CD8-positive, alpha-beta memory T cell (primary cell): ENCODE data around the gene IQSEC1. TPM values are rescaled to one million over a fixed set of nuclear protein-coding genes. Genes with fewer than 3 reads are reported as not detected.

Experiments used
- CTCF ChIA-PET: fragments of 350-600 bp; sonication (Branson Sonifier 250); formaldehyde crosslinking; loops from one replicate; lab custom pipeline; 2021; ENCODE audit warnings: antibody characterized with exemption; lab: Charles Lee
- POLR2A ChIA-PET: fragments of 350-600 bp; sonication (Branson Sonifier 250); formaldehyde crosslinking; loops from one replicate; lab custom pipeline; 2021; ENCODE audit warnings: antibody characterized with exemption; lab: Charles Lee
- DNase-seq, 5 donors: peaks; one replicate each; pipeline versions ENCODE4 v3.0.0 to v3.0.0-alpha.2; 2020 to 2022; ENCODE audit warnings: mixed read lengths in 1 of 5
- H3K27ac ChIP-seq: one replicate; pipeline ENCODE4 v1.7.0; 2013; ENCODE audit warnings: low read depth, mild to moderate bottlenecking, low read length, moderate library complexity
- H3K27me3 ChIP-seq: 2 replicates; pipeline ENCODE4 v1.7.0; 2013; ENCODE audit warnings: low read length, mild to moderate bottlenecking; ENCODE audit not compliant: insufficient read depth, poor library complexity, severe bottlenecking
- H3K36me3 ChIP-seq: 2 replicates; pipeline ENCODE4 v1.7.0; 2013; ENCODE audit warnings: mild to moderate bottlenecking, low read length, moderate library complexity; ENCODE audit not compliant: insufficient read depth
- H3K4me1 ChIP-seq: 2 replicates; pipeline ENCODE4 v1.7.0; 2013; ENCODE audit warnings: mild to moderate bottlenecking, low read length, moderate library complexity; ENCODE audit not compliant: insufficient read depth
- H3K4me3 ChIP-seq: 2 replicates; pipeline ENCODE4 v1.7.0; 2013; ENCODE audit warnings: mild to moderate bottlenecking, low read length
- H3K9me3 ChIP-seq: 2 replicates; pipeline ENCODE4 v1.7.0; 2013; ENCODE audit warnings: mild to moderate bottlenecking, low read length
- H3K27ac Mint-ChIP-seq, 8 donors: one replicate each; pipeline ENCODE4 v1.8.0; 2020 to 2021; ENCODE audit warnings: mixed read lengths in 8 of 8, mild to moderate bottlenecking in 6 of 8, inconsistent platforms in 3 of 8, moderate library complexity in 3 of 8
- H3K27me3 Mint-ChIP-seq, 2 donors: one replicate each; pipeline ENCODE4 v1.8.0; 2020 to 2021; ENCODE audit warnings: mixed read lengths in 2 of 2, mild to moderate bottlenecking in 1 of 2, moderate library complexity in 1 of 2
- H3K36me3 Mint-ChIP-seq, 3 donors: one replicate each; pipeline ENCODE4 v1.8.0; 2020 to 2021; ENCODE audit warnings: mixed read lengths in 3 of 3, inconsistent platforms in 1 of 3, mild to moderate bottlenecking in 1 of 3
- H3K4me1 Mint-ChIP-seq, 3 donors: one replicate each; pipeline ENCODE4 v1.8.0; 2020 to 2021; ENCODE audit warnings: mixed read lengths in 3 of 3, inconsistent platforms in 1 of 3, mild to moderate bottlenecking in 1 of 3
- H3K4me3 Mint-ChIP-seq, 7 donors: one replicate each; pipeline ENCODE4 v1.8.0; 2020 to 2021; ENCODE audit warnings: mixed read lengths in 7 of 7, mild to moderate bottlenecking in 6 of 7, moderate library complexity in 4 of 7, inconsistent platforms in 2 of 7
- H3K9me3 Mint-ChIP-seq, 5 donors: one replicate each; pipeline ENCODE4 v1.8.0; 2020 to 2022; ENCODE audit warnings: mixed read lengths in 5 of 5, mild to moderate bottlenecking in 3 of 5, moderate library complexity in 2 of 5, inconsistent platforms in 1 of 5
- polyA plus RNA-seq: library from polyadenylated mRNA; unstranded; fragments of 300-500 nt; fragmentation: Illumina TruSeq; gene quantifications from one replicate; pipeline ENCODE4 v1.2.3, GENCODE V29; 2021
- total RNA-seq, 2 experiments: library from RNA; stranded (reverse); gene quantifications; one replicate each; pipeline ENCODE4 v1.2.3, GENCODE V29; 2021

The IQSEC1 gene
- total and polyA plus RNA-seq, 3 experiments from 2014 or later: 18.5 to 33.7 (median 19.8) TPM

DNA sequence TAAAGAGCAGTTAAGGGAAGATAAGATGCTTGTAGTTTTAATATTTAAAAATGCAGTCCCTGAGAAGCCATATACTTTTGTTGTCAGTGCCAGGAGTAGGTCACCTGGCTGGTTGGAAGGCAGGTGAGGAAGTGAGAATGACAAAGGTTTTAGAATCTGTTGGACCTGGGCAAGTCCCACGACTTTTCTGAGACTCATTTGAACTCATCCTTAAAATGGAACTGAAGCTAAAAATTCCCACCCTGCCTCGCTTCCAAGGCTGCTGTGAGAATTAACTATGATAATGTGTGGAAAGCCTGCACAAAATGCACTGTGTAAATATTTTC, 77.1 kb downstream of the IQSEC1 start:
- Histone ChIP-seq H3K27me3 (no peaks in the 10 kb centered on the region), H3K4me3 (no peak overlapping the region), H3K36me3 (peaks cover 5% of the 10 kb centered on the region), H3K9me3 (no peaks in the 10 kb centered on the region), H3K4me1 (peaks cover 49% of the 10 kb centered on the region), H3K27ac (no peak overlapping the region)
- no peaks in the 10 kb centered on the region for H3K27me3 Mint-ChIP-seq
- peaks cover 10 to 52% (median 17%) of the 10 kb centered on the region in 3 donors for H3K36me3 Mint-ChIP-seq
- peaks cover 47 to 73% (median 60%) of the 10 kb centered on the region in 3 donors for H3K4me1 Mint-ChIP-seq
- H3K9me3 Mint-ChIP-seq: no peaks in the 10 kb centered on the region
- ChIA-PET CTCF (interaction anchor here (0.7 to 10.0 kb wide), 5 partner anchors 13 to 218 kb away, joined by 3 to 134 read pairs (median 4); partner anchors contain the start of gene RPL32), POLR2A (interaction anchor here (3.7 kb wide), 1 partner anchor 17 kb away, joined by 26 read pairs; no protein-coding TSS in a partner anchor)
- H3K4me3 Mint-ChIP-seq: peak overlapping the region in 2 of 7 donors; percentile 7 to 72
- H3K27ac Mint-ChIP-seq: peak overlapping the region; percentile 19 to 99 (median 88)
- DNase-seq: no peak

DNA sequence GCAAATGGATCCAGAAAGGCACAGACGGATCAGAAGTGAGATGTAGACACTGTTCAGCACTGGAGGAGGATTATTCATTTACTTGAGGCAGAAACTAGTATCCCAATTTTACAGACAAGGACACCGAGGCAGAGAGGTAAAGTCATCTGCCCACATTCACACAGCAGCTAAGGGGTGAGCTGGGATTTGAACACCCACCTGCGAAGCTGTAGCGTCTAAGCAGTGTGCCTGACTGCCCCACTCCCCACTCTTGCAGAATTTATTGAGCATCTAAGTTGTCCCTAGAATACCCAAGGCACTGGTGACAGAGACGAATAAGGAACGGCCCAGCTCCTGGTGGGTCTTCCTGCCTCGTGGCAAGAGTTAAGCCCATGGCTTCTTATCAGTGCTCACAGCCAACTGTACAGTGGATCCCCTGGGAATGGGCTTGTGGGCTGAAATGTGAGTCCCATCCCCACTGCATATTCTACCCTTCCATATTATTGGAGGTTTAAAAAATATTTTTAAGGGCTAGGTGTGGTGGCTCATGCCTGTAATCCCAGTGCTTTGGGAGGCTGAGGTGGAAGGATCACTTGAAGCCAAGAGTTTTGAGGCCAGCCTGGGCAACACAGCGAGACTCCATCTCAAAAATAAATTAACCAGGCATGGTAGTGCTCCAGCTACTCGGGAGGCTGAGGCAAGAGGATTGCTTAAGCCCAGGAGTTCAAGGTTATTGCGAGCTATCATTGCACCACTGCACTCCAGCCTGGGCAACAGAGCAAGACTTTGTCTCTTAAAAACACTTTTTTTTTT, 77.6 kb downstream of the IQSEC1 start:
- Mint-ChIP-seq H3K9me3 (no peaks in the 10 kb centered on the region), H3K4me1 (peaks cover 49 to 77% (median 63%) of the 10 kb centered on the region in 3 donors), H3K27ac (peak overlapping the region; percentile 82 to 99 (median 97)), H3K4me3 (peak overlapping the region; percentile 91 to 97 (median 95)), H3K36me3 (peaks cover 10 to 54% (median 17%) of the 10 kb centered on the region in 3 donors), H3K27me3 (no peaks in the 10 kb centered on the region)
- peak in 1 of 5 donors; percentile 38 for DNase-seq
- peaks cover 4% of the 10 kb centered on the region for H3K36me3 ChIP-seq
- peak overlapping the region; percentile 78 for H3K27ac ChIP-seq
- POLR2A ChIA-PET: interaction anchor here (1.1 to 3.7 kb wide), 4 partner anchors 14 to 29 kb away, joined by 3 to 26 read pairs (median 6); no protein-coding TSS in a partner anchor
- H3K27me3 ChIP-seq: no peaks in the 10 kb centered on the region
- CTCF ChIA-PET: interaction anchor here (0.6 to 10.0 kb wide), 18 partner anchors 10 to 1548 kb away, joined by 3 to 134 read pairs (median 4); no protein-coding TSS in a partner anchor
- peak overlapping the region; percentile 93 for H3K4me3 ChIP-seq
- no peaks in the 10 kb centered on the region for H3K9me3 ChIP-seq
- peaks cover 49% of the 10 kb centered on the region for H3K4me1 ChIP-seq

DNA sequence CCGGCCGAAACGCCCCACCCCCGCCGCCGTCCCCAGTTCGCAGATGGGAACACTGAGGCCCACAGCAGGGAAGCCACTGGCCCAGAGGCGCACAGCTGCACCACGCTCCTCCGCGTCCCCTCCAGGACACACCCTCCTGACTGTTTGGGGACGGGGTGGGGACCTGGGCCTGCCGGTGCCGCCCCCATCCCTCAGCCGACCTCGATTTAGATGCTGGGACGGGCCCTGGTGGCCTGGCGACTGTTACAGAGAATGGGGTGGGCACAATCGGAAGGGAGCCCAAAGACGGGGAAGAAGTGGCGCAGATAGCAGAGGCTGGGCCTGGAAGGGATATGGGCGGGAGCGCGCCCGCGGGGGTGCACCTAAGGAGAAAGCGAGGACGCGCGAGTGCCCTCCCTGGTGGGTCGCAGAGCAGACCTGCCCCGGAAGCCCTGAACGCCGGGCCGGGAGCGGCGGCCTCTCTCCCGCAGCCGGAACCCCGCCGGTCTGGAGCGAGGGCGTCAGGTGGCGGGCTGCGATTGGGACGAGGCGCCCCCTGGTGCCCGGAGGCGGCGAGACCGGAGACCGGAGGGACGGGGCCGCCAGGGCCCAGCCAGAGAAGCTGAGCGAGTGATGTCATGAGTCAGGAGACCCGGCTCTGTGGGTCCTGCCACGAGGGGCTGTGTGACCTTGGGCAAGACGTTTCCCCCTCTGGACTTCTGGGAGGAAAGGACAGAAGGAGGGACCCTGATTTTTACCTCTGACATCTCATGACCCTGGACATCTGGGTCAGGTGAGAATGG, 78.4 kb downstream of the IQSEC1 start:
- Mint-ChIP-seq H3K4me1 (peaks cover 51 to 77% (median 63%) of the 10 kb centered on the region in 3 donors), H3K36me3 (peaks cover 3 to 52% (median 12%) of the 10 kb centered on the region in 3 donors), H3K27ac (peak overlapping the region; percentile 82 to 99 (median 97)), H3K9me3 (no peaks in the 10 kb centered on the region), H3K4me3 (peak overlapping the region; percentile 91 to 97 (median 95)), H3K27me3 (no peaks in the 10 kb centered on the region)
- Histone ChIP-seq H3K4me3 (peak overlapping the region; percentile 93), H3K9me3 (no peaks in the 10 kb centered on the region), H3K4me1 (peaks cover 49% of the 10 kb centered on the region), H3K36me3 (peaks cover 4% of the 10 kb centered on the region), H3K27me3 (no peaks in the 10 kb centered on the region), H3K27ac (peak overlapping the region; percentile 78)
- CTCF ChIA-PET: interaction anchor here (0.6 to 10.0 kb wide), 19 partner anchors 9 to 1547 kb away, joined by 3 to 134 read pairs (median 4); no protein-coding TSS in a partner anchor
- POLR2A ChIA-PET: interaction anchor here (1.1 to 3.7 kb wide), 5 partner anchors 13 to 28 kb away, joined by 3 to 26 read pairs (median 4); no protein-coding TSS in a partner anchor
- DNase-seq: peak; percentile 82 to 89 (median 86)

DNA sequence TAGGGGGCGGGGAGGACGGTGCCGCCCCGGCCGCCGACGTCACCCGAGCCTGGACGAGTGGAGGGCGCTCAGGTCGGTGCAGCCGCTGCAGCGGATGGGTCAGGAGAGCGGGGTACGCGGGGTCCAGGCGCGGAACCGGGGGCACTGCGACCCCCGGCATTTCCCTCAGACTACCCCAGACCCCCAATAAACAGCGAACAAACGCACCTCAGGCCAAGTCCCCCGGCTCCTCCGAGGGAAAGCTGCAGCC, 78.9 kb downstream of the IQSEC1 start:
- ChIA-PET POLR2A (interaction anchor here (1.1 to 3.7 kb wide), 5 partner anchors 12 to 27 kb away, joined by 3 to 26 read pairs (median 4); no protein-coding TSS in a partner anchor), CTCF (interaction anchor here (1.0 to 10.0 kb wide), 12 partner anchors 8 to 154 kb away, joined by 3 to 134 read pairs (median 5); no protein-coding TSS in a partner anchor)
- peaks cover 48% of the 10 kb centered on the region for H3K4me1 ChIP-seq
- H3K36me3 ChIP-seq: peaks cover 4% of the 10 kb centered on the region
- peak overlapping the region; percentile 78 for H3K27ac ChIP-seq
- Mint-ChIP-seq H3K27me3 (no peaks in the 10 kb centered on the region), H3K4me3 (peak overlapping the region; percentile 91 to 97 (median 95)), H3K4me1 (peaks cover 49 to 77% (median 63%) of the 10 kb centered on the region in 3 donors), H3K27ac (peak overlapping the region in 2 of 8 donors; percentile 82 to 97), H3K9me3 (no peaks in the 10 kb centered on the region), H3K36me3 (peaks cover 3 to 49% (median 10%) of the 10 kb centered on the region in 3 donors)
- peak in 1 of 5 donors; percentile 45 for DNase-seq
- H3K9me3 ChIP-seq: no peaks in the 10 kb centered on the region
- peak overlapping the region; percentile 93 for H3K4me3 ChIP-seq
- no peaks in the 10 kb centered on the region for H3K27me3 ChIP-seq

DNA sequence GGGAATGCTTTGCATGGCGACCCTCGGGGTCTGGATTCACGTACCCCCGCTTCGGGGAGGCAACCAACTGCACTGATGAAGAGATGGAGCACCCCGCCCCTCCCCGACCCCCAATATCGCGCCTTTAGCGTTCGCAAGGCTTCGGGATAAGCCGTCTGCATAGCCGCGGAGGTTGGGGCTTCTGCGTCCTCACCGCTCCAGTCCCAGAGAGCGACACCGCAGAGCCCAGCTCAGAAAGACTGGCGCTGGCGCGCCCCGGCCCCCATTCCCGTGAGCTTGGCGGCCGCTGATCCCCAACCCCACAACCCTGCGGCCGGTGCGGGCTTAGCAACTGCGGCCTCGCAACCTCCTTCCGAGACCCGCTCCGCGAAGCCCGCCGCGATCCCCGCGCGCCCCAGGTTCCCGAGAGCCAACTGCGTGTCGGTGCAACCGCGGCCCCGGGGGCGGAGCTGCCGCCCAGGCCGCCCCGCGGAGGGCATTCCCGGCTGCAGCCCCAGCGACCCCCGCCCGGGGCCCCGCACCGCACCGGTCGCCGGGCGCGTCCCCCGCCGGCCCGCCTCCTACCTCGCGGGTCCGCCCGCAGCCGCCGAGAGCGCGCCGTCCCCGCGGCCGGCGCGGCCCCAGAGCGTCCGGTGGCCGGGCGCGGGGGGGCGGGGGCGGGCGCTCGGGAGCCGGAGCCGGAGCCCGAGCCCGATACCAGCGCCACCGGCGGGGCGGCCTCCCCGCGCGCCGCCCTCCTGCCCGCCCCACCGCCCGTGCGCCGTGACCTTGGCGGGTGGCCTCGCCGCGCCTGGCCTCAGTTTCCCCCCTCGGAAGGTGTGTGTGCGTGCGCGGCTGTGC, 79.5 kb downstream of the IQSEC1 start:
- Histone ChIP-seq H3K27ac (peak overlapping the region; percentile 78), H3K9me3 (no peaks in the 10 kb centered on the region), H3K4me3 (peak overlapping the region; percentile 93), H3K4me1 (peaks cover 47% of the 10 kb centered on the region), H3K36me3 (peaks cover 4% of the 10 kb centered on the region), H3K27me3 (no peaks in the 10 kb centered on the region)
- H3K36me3 Mint-ChIP-seq: peaks cover 3 to 45% (median 9%) of the 10 kb centered on the region in 3 donors
- H3K27ac Mint-ChIP-seq: peak overlapping the region in 3 of 8 donors; percentile 33 to 82 (median 58)
- POLR2A ChIA-PET: interaction anchor here (1.2 to 3.7 kb wide), 4 partner anchors 16 to 27 kb away, joined by 3 to 26 read pairs (median 6); no protein-coding TSS in a partner anchor
- no peaks in the 10 kb centered on the region for H3K27me3 Mint-ChIP-seq
- H3K9me3 Mint-ChIP-seq: no peaks in the 10 kb centered on the region
- peak in 2 of 5 donors; percentile 37 to 57 for DNase-seq
- peaks cover 48 to 77% (median 64%) of the 10 kb centered on the region in 3 donors for H3K4me1 Mint-ChIP-seq
- H3K4me3 Mint-ChIP-seq: peak overlapping the region; percentile 91 to 97 (median 95)
- CTCF ChIA-PET: interaction anchor here (1.0 to 10.0 kb wide), 8 partner anchors 10 to 153 kb away, joined by 3 to 134 read pairs (median 5); no protein-coding TSS in a partner anchor

DNA sequence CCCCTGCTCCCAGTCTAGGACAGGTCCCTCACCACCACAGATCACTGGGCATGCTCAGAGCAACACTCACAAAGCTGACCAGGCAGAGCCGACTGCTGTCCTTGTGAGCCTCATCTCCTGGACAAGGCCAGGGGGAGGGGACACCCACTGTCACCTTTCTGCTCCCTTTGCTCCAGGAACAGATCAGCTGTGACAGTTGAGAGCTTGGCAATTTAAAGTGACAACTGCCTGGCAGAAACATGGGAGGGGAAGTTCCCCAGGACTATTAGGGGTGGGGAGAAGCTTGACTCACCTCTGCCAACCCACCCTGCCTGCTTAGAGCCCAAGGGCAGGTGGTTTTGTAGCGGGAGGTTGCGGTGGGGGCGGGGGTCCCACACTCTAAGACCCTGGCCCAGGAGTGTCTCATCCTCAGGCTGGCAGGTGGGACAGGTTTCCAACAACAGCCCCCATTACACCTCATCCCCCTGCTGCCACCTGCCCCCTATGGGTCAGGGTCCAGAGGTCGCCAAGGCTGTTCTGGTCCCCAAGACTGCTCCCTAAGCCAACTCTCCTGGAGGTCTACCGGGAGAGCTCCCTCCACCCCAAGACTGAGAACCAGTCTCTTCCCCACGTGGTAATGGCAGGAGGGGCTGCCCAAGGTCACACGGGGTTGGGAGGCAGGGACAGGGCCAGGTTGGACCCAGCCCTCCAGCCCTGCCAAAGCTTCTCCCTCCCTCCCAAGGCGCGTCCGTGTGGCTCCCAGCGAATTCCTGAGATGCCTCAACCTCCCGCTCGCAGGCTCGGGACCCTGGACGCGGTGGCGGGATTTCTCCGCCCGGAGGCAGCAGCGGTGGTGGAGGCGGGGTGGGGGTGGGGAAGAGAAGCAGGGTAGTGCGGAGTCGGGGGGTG, 80.4 kb downstream of the IQSEC1 start:
- Mint-ChIP-seq H3K27ac (peak overlapping the region in 6 of 8 donors; percentile 40 to 87 (median 58)), H3K4me3 (peak overlapping the region; percentile 20 to 89 (median 67)), H3K9me3 (no peaks in the 10 kb centered on the region), H3K27me3 (no peaks in the 10 kb centered on the region), H3K4me1 (peaks cover 46 to 74% (median 61%) of the 10 kb centered on the region in 3 donors), H3K36me3 (peaks cover 3 to 41% (median 4%) of the 10 kb centered on the region in 3 donors)
- Histone ChIP-seq H3K27ac (no peak overlapping the region), H3K27me3 (no peaks in the 10 kb centered on the region), H3K4me1 (peaks cover 48% of the 10 kb centered on the region), H3K4me3 (peak overlapping the region; percentile 51), H3K36me3 (peaks cover 4% of the 10 kb centered on the region), H3K9me3 (no peaks in the 10 kb centered on the region)
- ChIA-PET POLR2A (interaction anchor here (2.8 to 3.7 kb wide), 2 partner anchors 17 to 21 kb away, joined by 9 to 26 read pairs; no protein-coding TSS in a partner anchor), CTCF (interaction anchor here (1.3 to 10.0 kb wide), 3 partner anchors 9 to 23 kb away, joined by 3 to 134 read pairs (median 8); no protein-coding TSS in a partner anchor)
- peak in 1 of 5 donors; percentile 46 for DNase-seq
